Endothelial cell of umbilical vein (primary cell): ENCODE data around the gene RBM33. TPM values are rescaled to one million over a fixed set of nuclear protein-coding genes. Genes with fewer than 3 reads are reported as not detected.

Experiments used
- BruUV-seq: library from RNA; stranded (reverse); fragments of 400-500 nt; replicated peaks from 2 replicates; lab custom pipeline; 2021; lab: Mats Ljungman, UMichigan
- CTCF ChIA-PET: fragments of 300-600, 350-600 bp; sonication (Branson Sonifier 250); formaldehyde crosslinking; loops from one replicate; lab custom pipeline; 2021; ENCODE audit warnings: antibody characterized with exemption, inconsistent platforms; lab: Charles Lee
- POLR2A ChIA-PET: fragments of 300-600, 350-600 bp; sonication (Branson Sonifier 250); formaldehyde crosslinking; loops from one replicate; lab custom pipeline; 2021; ENCODE audit warnings: antibody characterized with exemption, inconsistent platforms; lab: Charles Lee
- DNase-seq: peaks from one replicate; pipeline ENCODE4 v3.0.0-alpha.2; 2011; ENCODE audit warnings: low read depth, low spot score
- FAIRE-seq: peaks from 2 replicates; lab custom pipeline; 2011; peaks lifted over from hg19 to GRCh38; lab: Jason Lieb, UNC
- H2AFZ ChIP-seq: 2 replicates; pipeline ENCODE4 v1.6.0; 2012; ENCODE audit warnings: low read depth, low read length, control low read depth, inconsistent platforms
- H3K27ac ChIP-seq: 2 replicates; pipeline ENCODE4 v1.5.1; 2011; ENCODE audit warnings: low read depth, mild to moderate bottlenecking, control low read depth, low read length, moderate library complexity; ENCODE audit not compliant: insufficient read depth
- H3K27me3 ChIP-seq, 2 experiments: 2 replicates each; pipeline versions ENCODE4 v1.6.0 to v1.6.1; 2011; ENCODE audit warnings: low read length in 2 of 2, mixed read lengths in 1 of 2; ENCODE audit not compliant: control insufficient read depth in 2 of 2, insufficient read depth in 2 of 2
- H3K36me3 ChIP-seq, 2 experiments: 2 replicates in 1 of 2; 3 replicates in 1 of 2; pipeline ENCODE4 v1.5.1; 2011; ENCODE audit warnings: low read length in 2 of 2, mild to moderate bottlenecking in 1 of 2, moderate library complexity in 1 of 2; ENCODE audit not compliant: control insufficient read depth in 2 of 2, insufficient read depth in 2 of 2; ENCODE audit errors: extremely low read depth in 1 of 2
- H3K4me1 ChIP-seq: 3 replicates; pipeline ENCODE4 v1.5.1; 2011; ENCODE audit warnings: mild to moderate bottlenecking, low read length; ENCODE audit not compliant: control insufficient read depth, insufficient read depth; ENCODE audit errors: extremely low read depth
- H3K4me2 ChIP-seq: 2 replicates; pipeline ENCODE4 v1.6.1; 2011; ENCODE audit warnings: low read length, control low read depth, mixed read lengths; ENCODE audit not compliant: insufficient read depth
- H3K4me3 ChIP-seq, 3 experiments: fragments of 200-600 bp in 1 of 3; sonication (generic), shearing (Covaris generic) in 1 of 3; replicated peaks in 1 of 3; 2 replicates each; pipeline ENCODE4 v1.5.1; 2011 to 2016; ENCODE audit warnings: control low read depth in 3 of 3, low read length in 3 of 3, mild to moderate bottlenecking in 2 of 3, inconsistent platforms in 1 of 3, low read depth in 1 of 3, moderate library complexity in 1 of 3; ENCODE audit not compliant: insufficient read depth in 1 of 3
- H3K79me2 ChIP-seq: 2 replicates; pipeline ENCODE4 v1.6.0; 2012; ENCODE audit warnings: low read length, inconsistent platforms; ENCODE audit not compliant: control insufficient read depth, insufficient read depth
- H3K9ac ChIP-seq: replicated peaks from 2 replicates; pipeline ENCODE3; 2011; ENCODE audit warnings: low read length, control low read depth; ENCODE audit not compliant: insufficient read depth; ENCODE audit errors: extremely low read depth
- H3K9me1 ChIP-seq: replicated peaks from 3 replicates; pipeline ENCODE4 v1.6.0; 2011; ENCODE audit warnings: mild to moderate bottlenecking, low read length; ENCODE audit not compliant: control insufficient read depth, insufficient read depth; ENCODE audit errors: extremely low read depth
- H3K9me3 ChIP-seq: replicated peaks from 2 replicates; pipeline ENCODE4 v1.5.1; 2012; ENCODE audit warnings: low read length, inconsistent platforms; ENCODE audit not compliant: control insufficient read depth, insufficient read depth
- H4K20me1 ChIP-seq: replicated peaks from 2 replicates; pipeline ENCODE3; 2011; ENCODE audit warnings: mild to moderate bottlenecking, low read length; ENCODE audit not compliant: control insufficient read depth, insufficient read depth; ENCODE audit errors: extremely low read depth
- CTCF ChIP-seq, 2 donors: IDR thresholded peaks; 1 replicate in 1 of 2; 2 replicates in 1 of 2; pipeline ENCODE4 v1.5.1; 2011; ENCODE audit warnings: low read length in 2 of 2, mild to moderate bottlenecking in 2 of 2, moderate library complexity in 2 of 2, control low read depth in 1 of 2, inconsistent platforms in 1 of 2, low read depth in 1 of 2; ENCODE audit not compliant: insufficient read depth in 1 of 2; ENCODE audit errors: extremely low read depth in 1 of 2
- EZH2 ChIP-seq: IDR thresholded peaks from 2 replicates; pipeline ENCODE4 v1.6.1; 2012; ENCODE audit warnings: borderline replicate concordance, low read depth, mild to moderate bottlenecking, moderate library complexity, low read length, inconsistent platforms; ENCODE audit not compliant: severe bottlenecking
- FOS ChIP-seq: IDR thresholded peaks from 2 replicates; pipeline ENCODE4 v1.6.1; 2011; ENCODE audit warnings: mild to moderate bottlenecking, low read length, moderate library complexity, borderline replicate concordance; ENCODE audit not compliant: insufficient read depth
- GATA2 ChIP-seq: IDR thresholded peaks from 2 replicates; pipeline ENCODE4 v1.7.0; 2011; ENCODE audit warnings: low read depth, mild to moderate bottlenecking, moderate library complexity, mixed read lengths, low read length; ENCODE audit not compliant: insufficient read length, insufficient read depth
- JUN ChIP-seq: IDR thresholded peaks from 2 replicates; pipeline ENCODE4 v1.6.1; 2011; ENCODE audit warnings: borderline replicate concordance, low read depth; ENCODE audit not compliant: insufficient read length, insufficient read depth
- MYC ChIP-seq: IDR thresholded peaks from one replicate; pipeline ENCODE4 v1.6.1; 2011; ENCODE audit warnings: mild to moderate bottlenecking, low read depth, low read length
- POLR2A ChIP-seq: IDR thresholded peaks from 2 replicates; pipeline ENCODE4 v1.6.1; 2012; ENCODE audit warnings: low read depth, mild to moderate bottlenecking, control low read depth, low read length
- POLR2AphosphoS5 ChIP-seq: IDR thresholded peaks from 2 replicates; pipeline ENCODE4 v1.6.1; 2012; ENCODE audit warnings: low read depth, mild to moderate bottlenecking, control low read depth, low read length, moderate library complexity; ENCODE audit not compliant: insufficient read depth
- dilution Hi-C: fragments of 300-500 bp; cut with MboI; formaldehyde crosslinking; loops from one replicate; pipeline ENCODE4 v1.15.0; 2019; ENCODE audit warnings: low sequenced_read_pairs; ENCODE audit not compliant: extremely low pct_ligation_motif_present
- intact Hi-C: fragments of 100-400 bp; cut with micrococcal nuclease; formaldehyde crosslinking; loops from one replicate; pipeline ENCODE4 v1.10.0; 2022
- polyA plus RNA-seq, 4 experiments: library from polyadenylated mRNA; depleted of rRNA in 3 of 4; stranded (reverse) in 3 of 4; unstranded in 1 of 4; fragments of >200 nt; gene quantifications; 2 replicates each; pipeline versions ENCODE4 v1.2.1 to v1.2.3, GENCODE V29; 2011 to 2012; ENCODE audit warnings: missing spikeins in 1 of 4
- total RNA-seq: library from RNA; stranded (reverse); gene quantifications from 2 replicates; pipeline ENCODE4 v1.2.3, GENCODE V29; 2021
- TF ChIP-seq, protein P1 (sequence below): IDR thresholded peaks from 2 replicates; pipeline ENCODE4 v1.6.1; 2011; ENCODE audit not compliant: insufficient read depth, insufficient read length

RBM33 gene
- total and polyA plus RNA-seq, 2 donors (not counting 3 experiments of a cell fraction or from before 2014, with no cell fraction given): 16.2 to 68.2 TPM

- TF ChIP-seq EZH2: no peak
- no peak for TF ChIP-seq JUN
- no peak for TF ChIP-seq MYC
- TF ChIP-seq CTCF (IDR thresholded peaks at IDR 0.05; ENCODE audit: extremely low read depth in 1 of 2, insufficient read depth in 1 of 2, low read depth in 1 of 2, low read length in 2 of 2): no peak
- no peak for TF ChIP-seq FOS
- TF ChIP-seq, protein P1, sequence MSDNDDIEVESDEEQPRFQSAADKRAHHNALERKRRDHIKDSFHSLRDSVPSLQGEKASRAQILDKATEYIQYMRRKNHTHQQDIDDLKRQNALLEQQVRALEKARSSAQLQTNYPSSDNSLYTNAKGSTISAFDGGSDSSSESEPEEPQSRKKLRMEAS: no peak
- no peak for TF ChIP-seq GATA2
- no peak for TF ChIP-seq POLR2A
- TF ChIP-seq POLR2AphosphoS5: no peak
- H2AFZ ChIP-seq: no peak overlapping the region
- no TSS peak for BruUV-seq
- FAIRE-seq: no peak
- H3K9me3 ChIP-seq: no peaks in the 10 kb centered on the region
- H4K20me1 ChIP-seq: no peaks in the 10 kb centered on the region
- dilution Hi-C loops: no loop called here
- H3K4me3 ChIP-seq: no peak overlapping the region
- intact Hi-C loops: loop anchor here (2.0 kb wide), 1 partner anchor 29 kb away; no protein-coding TSS in a partner anchor
- H3K9ac ChIP-seq: no peak overlapping the region
- no peak for DNase-seq
- no peak overlapping the region for H3K4me2 ChIP-seq
- H3K36me3 ChIP-seq: peaks cover 18 to 32% of the 10 kb centered on the region in 2 experiments
- ChIA-PET CTCF (interaction anchor here (0.6 to 12.9 kb wide), 5 partner anchors 9 to 142 kb away, joined by 3 to 189 read pairs (median 4); no protein-coding TSS in a partner anchor), POLR2A (no interaction called here)
- no peaks in the 10 kb centered on the region for H3K27me3 ChIP-seq
- no peaks in the 10 kb centered on the region for H3K9me1 ChIP-seq
- no peaks in the 10 kb centered on the region for H3K4me1 ChIP-seq
- H3K79me2 ChIP-seq: peaks cover 7% of the 10 kb centered on the region
- no peak overlapping the region for H3K27ac ChIP-seq
Observed at GRCh38 chr7:155739538-155740143, 95.2 kb downstream of the RBM33 start.
